HG02870 (cell line): Measurements from ENCODE around the gene CILP.

Experiments
- ATAC-seq: cut with Tn5 transposase; IDR thresholded peaks from one replicate; pipeline ENCODE4 v1.9.1; 2021; ENCODE audit warnings: mild to moderate bottlenecking, moderate library complexity; ENCODE audit not compliant: unreplicated experiment

Gene CILP

DNA sequence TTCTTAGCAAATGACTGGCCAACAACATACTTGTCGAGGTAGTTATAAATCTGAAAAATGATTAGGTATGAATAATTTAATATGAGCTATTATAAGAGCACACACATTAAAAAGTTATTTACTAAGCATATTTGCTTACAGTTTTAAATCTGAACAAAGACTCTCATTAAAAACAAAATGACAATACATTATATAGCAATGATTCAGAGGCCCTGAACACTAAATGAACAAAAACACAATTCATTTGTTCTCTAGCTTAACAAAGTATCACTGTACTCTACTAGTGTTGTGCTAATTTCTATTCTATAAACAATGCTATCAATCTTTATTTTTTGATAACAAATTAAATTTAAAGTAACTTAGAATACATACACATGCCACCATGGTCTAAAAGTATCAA is 47.1 kb downstream of the CILP start:
- no peak for ATAC-seq

- ATAC-seq = no peak
These were observed 48.2 kb downstream of the CILP start for GRCh38 chr15:65163041-65163440.

DNA sequence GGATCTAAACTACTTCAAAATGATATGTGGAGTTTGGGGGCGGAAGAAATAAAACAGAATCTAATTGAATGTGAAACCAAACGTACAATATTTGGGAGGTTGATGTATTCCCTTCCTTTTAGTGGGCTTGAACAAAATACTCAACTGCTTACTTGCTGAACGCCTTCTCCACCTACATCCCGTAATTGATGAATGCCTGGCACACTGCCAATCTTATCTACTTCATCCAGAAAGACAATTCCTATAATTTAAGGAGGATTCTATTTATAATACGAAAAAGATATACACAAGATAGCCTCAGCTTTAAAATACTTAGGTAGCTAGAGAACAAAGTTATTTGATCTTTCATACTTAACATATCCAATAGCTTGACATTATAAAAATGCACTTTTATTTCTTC is 54.6 kb downstream of the CILP start:
- no peak for ATAC-seq

GRCh38 chr15:65154720-65155119 is 56.6 kb downstream of the CILP start:
- ATAC-seq = no peak

DNA sequence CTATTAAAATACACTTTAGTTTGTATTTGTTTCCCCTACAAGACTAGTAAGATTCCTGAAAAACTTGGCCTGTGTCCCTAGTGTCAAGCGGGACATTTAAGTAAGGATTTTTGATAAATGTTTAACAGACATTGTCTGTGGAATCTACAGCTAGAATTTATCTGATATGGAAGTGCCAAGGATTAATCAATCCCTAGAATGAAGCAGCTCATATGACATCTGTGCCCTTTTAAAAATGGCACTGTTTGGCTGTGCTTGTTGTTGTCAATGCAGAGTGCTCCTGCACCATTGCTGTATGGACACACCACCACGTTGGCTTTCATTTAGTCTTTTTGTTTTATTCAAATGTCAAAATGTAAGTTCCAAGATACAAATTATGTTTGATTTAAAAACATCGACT is 63.4 kb downstream of the CILP start:
- ATAC-seq = no peak

- no peak for ATAC-seq
These were observed 64.8 kb downstream of the CILP start for GRCh38 chr15:65146438-65146837.
